Neural cell (in vitro differentiated cells): ENCODE measurements around the gene SDK2. TPM values are rescaled to one million over a fixed set of nuclear protein-coding genes. Genes with fewer than 3 reads are reported as not detected.

Experiments
- H2AFZ ChIP-seq: fragments of 200-600, 300-800 bp; sonication (generic), shearing (Covaris generic); 2 replicates; pipeline ENCODE4 v1.6.0; 2014; ENCODE audit warnings: low read depth, mild to moderate bottlenecking, antibody characterized with exemption, low read length, moderate library complexity
- H3F3A ChIP-seq: fragments of 200-600 bp; shearing (Covaris generic); 2 replicates; pipeline ENCODE4 v1.6.1; 2016; ENCODE audit warnings: mild to moderate bottlenecking, moderate library complexity, mixed read lengths, antibody characterized with exemption, low read length; ENCODE audit not compliant: insufficient read depth, poor library complexity, severe bottlenecking
- H3K27ac ChIP-seq: fragments of 200-600, 300-800 bp; sonication (generic), shearing (Covaris generic); 2 replicates; pipeline ENCODE4 v1.5.1; 2014; ENCODE audit warnings: mild to moderate bottlenecking, low read length, moderate library complexity
- H3K27me3 ChIP-seq: fragments of 300-800, 200-600 bp; sonication (generic), shearing (Covaris generic); 2 replicates; pipeline ENCODE4 v1.6.0; 2014; ENCODE audit warnings: mild to moderate bottlenecking, low read depth, low read length, moderate library complexity; ENCODE audit not compliant: insufficient read depth
- H3K36me3 ChIP-seq: fragments of 300-800, 200-600 bp; sonication (generic), shearing (Covaris generic); 2 replicates; pipeline ENCODE4 v1.5.1; 2014; ENCODE audit warnings: mild to moderate bottlenecking, antibody characterized with exemption, low read length, moderate library complexity; ENCODE audit not compliant: insufficient read depth
- H3K4me2 ChIP-seq: fragments of 300-800, 200-600 bp; sonication (generic), shearing (Covaris generic); 2 replicates; pipeline ENCODE4 v1.6.0; 2014; ENCODE audit warnings: mild to moderate bottlenecking, low read length
- H3K4me3 ChIP-seq: fragments of 300-800, 200-600 bp; sonication (generic), shearing (Covaris generic); 2 replicates; pipeline ENCODE4 v1.5.1; 2014; ENCODE audit warnings: mild to moderate bottlenecking, low read length, moderate library complexity
- H3K79me2 ChIP-seq: fragments of 200-600 bp; shearing (Covaris generic); replicated peaks from 2 replicates; pipeline ENCODE4 v1.6.0; 2014; ENCODE audit warnings: mild to moderate bottlenecking, low read length, moderate library complexity; ENCODE audit not compliant: insufficient read depth
- H3K9ac ChIP-seq: fragments of 300-800, 200-600 bp; sonication (generic), shearing (Covaris generic); 2 replicates; pipeline ENCODE4 v1.6.1; 2016; ENCODE audit warnings: mild to moderate bottlenecking, low read length, mixed read lengths
- H3K9me2 ChIP-seq: fragments of 200-600 bp; shearing (Covaris generic); 2 replicates; pipeline ENCODE4 v1.6.1; 2016; ENCODE audit warnings: mild to moderate bottlenecking, low read length, mixed read lengths; ENCODE audit not compliant: insufficient read depth
- H3K9me3 ChIP-seq: fragments of 200-600, 300-800 bp; sonication (generic), shearing (Covaris generic); 2 replicates; pipeline ENCODE4 v1.6.1; 2016; ENCODE audit warnings: mild to moderate bottlenecking, mixed run types, low read length, moderate library complexity, mixed read lengths
- H4K20me1 ChIP-seq: fragments of 200-600 bp; shearing (Covaris generic); 2 replicates; pipeline ENCODE4 v1.6.1; 2016; ENCODE audit warnings: mild to moderate bottlenecking, mixed run types; ENCODE audit not compliant: insufficient read depth
- CTCF ChIP-seq: fragments of 450-650 bp; IDR thresholded peaks from 2 replicates; pipeline ENCODE4 v1.5.1; 2014; ENCODE audit warnings: antibody characterized with exemption, mild to moderate bottlenecking, moderate library complexity; ENCODE audit not compliant: poor library complexity, severe bottlenecking
- EP300 ChIP-seq: fragments of 450-650 bp; conservative IDR thresholded peaks from 2 replicates; pipeline ENCODE4 v1.6.1; 2014; ENCODE audit warnings: antibody characterized with exemption, mild to moderate bottlenecking, moderate library complexity; ENCODE audit not compliant: poor library complexity, severe bottlenecking
- EZH2 ChIP-seq: fragments of 200-600, 300-800 bp; shearing (Covaris generic), sonication (generic); IDR thresholded peaks from 2 replicates; pipeline ENCODE4 v1.6.1; 2014; ENCODE audit warnings: antibody characterized with exemption, low read length, borderline replicate concordance, mild to moderate bottlenecking; ENCODE audit not compliant: insufficient read depth, poor library complexity, severe bottlenecking
- MXI1 ChIP-seq: fragments of 450-650 bp; conservative IDR thresholded peaks from 2 replicates; pipeline ENCODE4 v1.6.1; 2014; ENCODE audit warnings: antibody characterized with exemption, mild to moderate bottlenecking; ENCODE audit not compliant: poor library complexity, severe bottlenecking
- POLR2AphosphoS5 ChIP-seq: IDR thresholded peaks from 2 replicates; pipeline ENCODE4 v1.6.1; 2012
- RAD21 ChIP-seq: fragments of 450-650 bp; conservative IDR thresholded peaks from 2 replicates; pipeline ENCODE4 v1.6.1; 2014; ENCODE audit warnings: antibody characterized with exemption, mild to moderate bottlenecking, moderate library complexity
- REST ChIP-seq: IDR thresholded peaks from 2 replicates; pipeline ENCODE4 v1.6.1; 2012; ENCODE audit warnings: borderline replicate concordance
- SMC3 ChIP-seq: fragments of 450-650 bp; conservative IDR thresholded peaks from 2 replicates; pipeline ENCODE4 v1.6.1; 2014; ENCODE audit warnings: antibody characterized with exemption, mild to moderate bottlenecking, moderate library complexity; ENCODE audit not compliant: poor library complexity
- TAF1 ChIP-seq: IDR thresholded peaks from 2 replicates; pipeline ENCODE4 v1.6.1; 2012; ENCODE audit warnings: low read depth
- polyA plus RNA-seq: library from polyadenylated mRNA; depleted of rRNA; stranded (reverse); fragments of >200 nt; gene quantifications from 2 replicates; pipeline ENCODE4 v1.2.3, GENCODE V29; 2014

The SDK2 gene
- polyA plus RNA-seq, 1 donor from 2014 or later, result 0.73 TPM

- Histone ChIP-seq H4K20me1 (no peaks in the 10 kb centered on the region), H3F3A (no peaks in the 10 kb centered on the region), H3K36me3 (no peaks in the 10 kb centered on the region), H3K4me2 (no peak overlapping the region), H3K27ac (no peak overlapping the region), H3K27me3 (no peaks in the 10 kb centered on the region), H3K9me3 (no peaks in the 10 kb centered on the region), H2AFZ (no peak overlapping the region), H3K4me3 (no peak overlapping the region), H3K79me2 (no peaks in the 10 kb centered on the region), H3K9me2 (no peaks in the 10 kb centered on the region), H3K9ac (no peak overlapping the region)
- TF ChIP-seq EP300, result no peak
- no peak for TF ChIP-seq TAF1
- no peak for TF ChIP-seq MXI1
- no peak for TF ChIP-seq REST
- no peak for TF ChIP-seq CTCF
- no peak for TF ChIP-seq EZH2
- TF ChIP-seq RAD21, result no peak
- no peak for TF ChIP-seq POLR2AphosphoS5
- TF ChIP-seq SMC3, result no peak
Measured at GRCh38 chr17:73492821-73493814, 151.1 kb downstream of the SDK2 start.

- H3K9ac ChIP-seq, result no peak overlapping the region
- no peak overlapping the region for H3K27ac ChIP-seq
- H3K36me3 ChIP-seq, result no peaks in the 10 kb centered on the region
- H3K4me3 ChIP-seq, result no peak overlapping the region
- TF ChIP-seq TAF1, result no peak
- TF ChIP-seq RAD21, result no peak
- TF ChIP-seq EZH2, result no peak
- TF ChIP-seq REST, result no peak
- TF ChIP-seq EP300, result no peak
- no peak for TF ChIP-seq MXI1
- no peak for TF ChIP-seq CTCF
- no peak for TF ChIP-seq SMC3
- TF ChIP-seq POLR2AphosphoS5, result no peak
- no peaks in the 10 kb centered on the region for H3K9me3 ChIP-seq
- no peak overlapping the region for H3K4me2 ChIP-seq
- no peaks in the 10 kb centered on the region for H3F3A ChIP-seq
- H3K27me3 ChIP-seq, result no peaks in the 10 kb centered on the region
- H4K20me1 ChIP-seq, result no peaks in the 10 kb centered on the region
- H3K9me2 ChIP-seq, result no peaks in the 10 kb centered on the region
- H3K79me2 ChIP-seq, result no peaks in the 10 kb centered on the region
- no peak overlapping the region for H2AFZ ChIP-seq
Measured at GRCh38 chr17:73492125-73492820, 152.0 kb downstream of the SDK2 start.
